OCI-LY1 (cell line): ENCODE results near the gene SLC6A19.

Source experiments
- H2AFZ ChIP-seq: fragments of 200-600 bp; sonication (generic), shearing (Covaris generic); 2 replicates; pipeline ENCODE4 v1.6.0; 2014; ENCODE audit warnings: antibody characterized with exemption, mild to moderate bottlenecking, low read length
- H3F3A ChIP-seq: fragments of 200-600 bp; sonication (generic), shearing (Covaris generic); 2 replicates; pipeline ENCODE4 v1.6.0; 2014; ENCODE audit warnings: mild to moderate bottlenecking, antibody characterized with exemption, low read length, moderate library complexity; ENCODE audit not compliant: insufficient read depth
- H3K27ac ChIP-seq: fragments of 200-600 bp; sonication (generic); 2 replicates; pipeline ENCODE4 v1.5.1; 2014; ENCODE audit warnings: low read length, mixed run types, mild to moderate bottlenecking, low read depth; ENCODE audit not compliant: poor library complexity, severe bottlenecking
- H3K27me3 ChIP-seq: fragments of 200-600 bp; sonication (generic); 2 replicates; pipeline ENCODE4 v1.6.0; 2014; ENCODE audit warnings: antibody characterized with exemption, mild to moderate bottlenecking, low read length, moderate library complexity; ENCODE audit not compliant: insufficient read depth
- H3K36me3 ChIP-seq: fragments of 200-600 bp; sonication (generic); 2 replicates; pipeline ENCODE4 v1.6.1; 2014; ENCODE audit warnings: mild to moderate bottlenecking, antibody characterized with exemption, low read length, moderate library complexity, mixed read lengths; ENCODE audit not compliant: insufficient read depth
- H3K4me1 ChIP-seq: fragments of 200-600 bp; sonication (generic); 2 replicates; pipeline ENCODE4 v1.5.1; 2014; ENCODE audit warnings: mild to moderate bottlenecking, low read length, moderate library complexity; ENCODE audit not compliant: insufficient read depth, severe bottlenecking
- H3K4me2 ChIP-seq: fragments of 200-600 bp; sonication (generic), shearing (Covaris generic); 2 replicates; pipeline ENCODE4 v1.6.1; 2014; ENCODE audit warnings: low read length
- H3K4me3 ChIP-seq: fragments of 200-600 bp; sonication (generic); 2 replicates; pipeline ENCODE4 v1.5.1; 2014; ENCODE audit warnings: low read length, low read depth, mild to moderate bottlenecking, mixed read lengths; ENCODE audit not compliant: poor library complexity, severe bottlenecking
- H3K79me2 ChIP-seq: fragments of 200-600 bp; shearing (Covaris generic); 2 replicates; pipeline ENCODE4 v1.6.1; 2016; ENCODE audit warnings: mixed run types, low read length, mixed read lengths; ENCODE audit not compliant: insufficient read depth
- H3K9ac ChIP-seq: fragments of 200-600 bp; sonication (generic), shearing (Covaris generic); 2 replicates; pipeline ENCODE4 v1.6.1; 2014; ENCODE audit warnings: mild to moderate bottlenecking, low read length, mixed read lengths
- H3K9me2 ChIP-seq: fragments of 200-600 bp; sonication (generic), shearing (Covaris generic); 2 replicates; pipeline ENCODE4 v1.6.1; 2014; ENCODE audit warnings: low read depth, mild to moderate bottlenecking, low read length, mixed read lengths
- H3K9me3 ChIP-seq: fragments of 200-600 bp; shearing (Covaris generic); 2 replicates; pipeline ENCODE4 v1.6.1; 2014; ENCODE audit warnings: low read length, mixed read lengths
- H4K20me1 ChIP-seq: fragments of 200-600 bp; sonication (generic), shearing (Covaris generic); 2 replicates; pipeline ENCODE4 v1.6.0; 2016; ENCODE audit warnings: mild to moderate bottlenecking, low read length; ENCODE audit not compliant: insufficient read depth
- CTCF ChIP-seq: fragments of 200-600 bp; sonication (generic), shearing (Covaris generic); IDR thresholded peaks from 2 replicates; pipeline ENCODE4 v1.5.1; 2017; ENCODE audit warnings: mild to moderate bottlenecking, antibody characterized with exemption, low read length, moderate library complexity, mixed read lengths
- EZH2 ChIP-seq: fragments of 200-600 bp; sonication (generic), shearing (Covaris generic); IDR thresholded peaks from 2 replicates; pipeline ENCODE4 v1.8.0; 2017; ENCODE audit warnings: borderline replicate concordance, mixed run types, mild to moderate bottlenecking, antibody characterized with exemption, low read length, moderate library complexity, mixed read lengths

Gene SLC6A19

GRCh38 chr5:1199649-1200494 is 1.5 kb upstream of the SLC6A19 start:
- Histone ChIP-seq H3K4me1 (no peaks in the 10 kb centered on the region), H3K4me2 (no peak overlapping the region), H3K79me2 (no peaks in the 10 kb centered on the region), H3K27ac (no peak overlapping the region), H4K20me1 (no peaks in the 10 kb centered on the region), H3K9me3 (no peaks in the 10 kb centered on the region), H3K27me3 (peaks cover 8% of the 10 kb centered on the region; the same call in 1 of the 2 replicates), H3K4me3 (no peak overlapping the region), H3K9me2 (no peaks in the 10 kb centered on the region), H3K9ac (no peak overlapping the region), H3K36me3 (no peaks in the 10 kb centered on the region), H2AFZ (no peak overlapping the region), H3F3A (no peaks in the 10 kb centered on the region)
- no peak for TF ChIP-seq EZH2
- no peak for TF ChIP-seq CTCF

GRCh38 chr5:1200495-1201326 is 684 bp upstream of the SLC6A19 start:
- Histone ChIP-seq H2AFZ (no peak overlapping the region), H3K9ac (no peak overlapping the region), H3K36me3 (no peaks in the 10 kb centered on the region), H4K20me1 (no peaks in the 10 kb centered on the region), H3K27me3 (peaks cover 8% of the 10 kb centered on the region; the same call in 1 of the 2 replicates), H3F3A (no peaks in the 10 kb centered on the region), H3K79me2 (no peaks in the 10 kb centered on the region), H3K4me1 (no peaks in the 10 kb centered on the region), H3K4me2 (no peak overlapping the region), H3K9me2 (no peaks in the 10 kb centered on the region), H3K27ac (no peak overlapping the region), H3K4me3 (no peak overlapping the region), H3K9me3 (no peaks in the 10 kb centered on the region)
- no peak for TF ChIP-seq CTCF
- TF ChIP-seq EZH2 = no peak

GRCh38 chr5:1202026-1202797 is 817 bp downstream of the SLC6A19 start:
- Histone ChIP-seq H3K79me2 (no peaks in the 10 kb centered on the region), H4K20me1 (no peaks in the 10 kb centered on the region), H3K4me1 (no peaks in the 10 kb centered on the region), H3K4me2 (no peak overlapping the region), H3K9me2 (no peaks in the 10 kb centered on the region), H3K27ac (no peak overlapping the region), H3F3A (no peaks in the 10 kb centered on the region), H3K9me3 (no peaks in the 10 kb centered on the region), H3K36me3 (no peaks in the 10 kb centered on the region), H3K4me3 (no peak overlapping the region), H2AFZ (no peak overlapping the region), H3K9ac (no peak overlapping the region), H3K27me3 (peaks cover 8% of the 10 kb centered on the region; the same call in 1 of the 2 replicates)
- TF ChIP-seq EZH2 (no peak), CTCF (no peak)
